Naive B cell (primary cell): ENCODE results near the gene CD209. TPM values are rescaled to one million over a fixed set of nuclear protein-coding genes. Genes with fewer than 3 reads are reported as not detected.
A peak's percentile ranks its signal among the peaks of the same experiment; 100 is the strongest.
"Not testable (repeated sequence)": the region's sequence is repeated elsewhere in the genome, so short reads cannot be mapped to it uniquely, and the experiment has no call there.

ENCODE experiments used
- ATAC-seq, 2 donors: fragments of 150-1000 bp; cut with Tn5 transposase; 2 replicates each; pipeline ENCODE4 v1.10.0; 2021; ENCODE audit warnings: low read depth in 2 of 2, mild to moderate bottlenecking in 2 of 2, moderate library complexity in 2 of 2
- DNase-seq: peaks from one replicate; pipeline ENCODE4 v3.0.0; 2022
- H3K27ac Mint-ChIP-seq, 6 donors: one replicate each; pipeline ENCODE4 v1.8.0; 2020 to 2022; ENCODE audit warnings: mild to moderate bottlenecking in 6 of 6, mixed read lengths in 6 of 6, moderate library complexity in 5 of 6, inconsistent platforms in 2 of 6
- H3K27me3 Mint-ChIP-seq, 3 donors: one replicate each; pipeline ENCODE4 v1.8.0; 2021 to 2022; ENCODE audit warnings: mixed read lengths in 3 of 3, mild to moderate bottlenecking in 1 of 3
- H3K36me3 Mint-ChIP-seq, 2 donors: one replicate each; pipeline ENCODE4 v1.8.0; 2020 to 2022; ENCODE audit warnings: mixed read lengths in 2 of 2, inconsistent platforms in 1 of 2, mild to moderate bottlenecking in 1 of 2
- H3K4me1 Mint-ChIP-seq, 3 donors: one replicate each; pipeline ENCODE4 v1.8.0; 2020 to 2022; ENCODE audit warnings: mixed read lengths in 3 of 3, inconsistent platforms in 1 of 3, mild to moderate bottlenecking in 1 of 3, moderate library complexity in 1 of 3
- H3K4me3 Mint-ChIP-seq, 8 donors: one replicate each; pipeline ENCODE4 v1.8.0; 2020 to 2022; ENCODE audit warnings: mild to moderate bottlenecking in 8 of 8, mixed read lengths in 8 of 8, moderate library complexity in 8 of 8, inconsistent platforms in 2 of 8
- H3K9me3 Mint-ChIP-seq, 7 donors: one replicate each; pipeline ENCODE4 v1.8.0; 2020 to 2022; ENCODE audit warnings: mixed read lengths in 7 of 7, mild to moderate bottlenecking in 5 of 7, inconsistent platforms in 2 of 7, moderate library complexity in 1 of 7
- polyA plus RNA-seq, 6 donors: library from polyadenylated mRNA; unstranded; fragments of 300-500 nt; fragmentation: Illumina TruSeq; gene quantifications; one replicate each; pipeline ENCODE4 v1.2.3, GENCODE V29; 2021; ENCODE audit warnings: low read depth in 6 of 6

CD209 gene
- polyA plus RNA-seq, 6 donors from 2014 or later, result not detected

- no peak for ATAC-seq
- H3K27me3 Mint-ChIP-seq, result peaks cover 4 to 22% (median 8%) of the 10 kb centered on the region in 3 donors
- H3K4me3 Mint-ChIP-seq, result peak overlapping the region in 1 of 8 donors; percentile 70
- H3K4me1 Mint-ChIP-seq, result peaks cover 11 to 26% (median 18%) of the 10 kb centered on the region in 3 donors
- H3K36me3 Mint-ChIP-seq, result peaks cover 0 to 10% of the 10 kb centered on the region in 2 donors
- DNase-seq, result no peak
- H3K27ac Mint-ChIP-seq, result peak overlapping the region in 2 of 6 donors; percentile 42 to 65
- H3K9me3 Mint-ChIP-seq, result peaks cover 0 to 15% (median 11%) of the 10 kb centered on the region in 7 donors
Observed at GRCh38 chr19:7763696-7764095, 16.4 kb upstream of the CD209 start.

GRCh38 chr19:7762719-7763293 lies 15.5 kb upstream of the CD209 start, which contains the start of gene CLEC4M:
CLEC4M (plus strand) TSS chr19:7763243; CDS start chr19:7763267, 24 bp downstream.
- ATAC-seq (no peak), DNase-seq (no peak)
- Mint-ChIP-seq H3K4me1 (peaks cover 11 to 26% (median 18%) of the 10 kb centered on the region in 3 donors), H3K4me3 (peak within 1 kb of the TSS in 6 of 8 donors; percentile 27 to 71 (median 41)), H3K36me3 (peaks cover 0 to 10% of the 10 kb centered on the region in 2 donors), H3K27me3 (peaks cover 3 to 20% (median 8%) of the 10 kb centered on the region in 3 donors), H3K27ac (peak within 1 kb of the TSS in 3 of 6 donors; percentile 42 to 88 (median 65)), H3K9me3 (peaks cover 0 to 21% (median 17%) of the 10 kb centered on the region in 7 donors)

- ATAC-seq (no peak), DNase-seq (no peak)
- Mint-ChIP-seq H3K4me1 (peaks cover 15 to 22% (median 17%) of the 10 kb centered on the region in 3 donors), H3K4me3 (no peak overlapping the region), H3K9me3 (peaks cover 8 to 58% (median 49%) of the 10 kb centered on the region in 7 donors), H3K27me3 (peaks cover 0 to 7% (median 0%) of the 10 kb centered on the region in 3 donors), H3K27ac (peak overlapping the region in 2 of 6 donors; percentile 87 to 88), H3K36me3 (peaks cover 5 to 40% of the 10 kb centered on the region in 2 donors)
Observed at GRCh38 chr19:7759156-7759555, 11.8 kb upstream of the CD209 start.

GRCh38 chr19:7757358-7757757 lies 10.0 kb upstream of the CD209 start:
- Mint-ChIP-seq H3K4me1 (peaks cover 5 to 13% (median 13%) of the 10 kb centered on the region in 3 donors), H3K27ac (peak overlapping the region in 1 of 6 donors; percentile 58), H3K36me3 (peaks cover 5 to 40% of the 10 kb centered on the region in 2 donors), H3K4me3 (peak overlapping the region in 1 of 8 donors; percentile 6), H3K9me3 (peaks cover 8 to 64% (median 49%) of the 10 kb centered on the region in 7 donors), H3K27me3 (peaks cover 0 to 4% (median 0%) of the 10 kb centered on the region in 3 donors)
- ATAC-seq (no peak), DNase-seq (no peak)

- H3K27ac Mint-ChIP-seq, result peak overlapping the region in 2 of 6 donors; percentile 5 to 49
- no peaks in the 10 kb centered on the region for H3K27me3 Mint-ChIP-seq
- H3K36me3 Mint-ChIP-seq, result peaks cover 5 to 44% of the 10 kb centered on the region in 2 donors
- H3K4me1 Mint-ChIP-seq, result peaks cover 11 to 24% (median 23%) of the 10 kb centered on the region in 3 donors
- no peak overlapping the region for H3K4me3 Mint-ChIP-seq
- ATAC-seq, result no peak
- DNase-seq, result no peak
- H3K9me3 Mint-ChIP-seq, result peaks cover 8 to 66% (median 51%) of the 10 kb centered on the region in 7 donors
Observed at GRCh38 chr19:7756258-7756657, 8.9 kb upstream of the CD209 start.

- Mint-ChIP-seq H3K27ac (peak overlapping the region; percentile 31 to 99 (median 98)), H3K9me3 (peaks cover 11 to 45% (median 24%) of the 10 kb centered on the region in 7 donors), H3K4me3 (peak overlapping the region; percentile 5 to 71 (median 50)), H3K4me1 (peaks cover 43 to 62% (median 52%) of the 10 kb centered on the region in 3 donors), H3K36me3 (peaks cover 4 to 44% of the 10 kb centered on the region in 2 donors), H3K27me3 (peaks cover 8 to 14% (median 14%) of the 10 kb centered on the region in 3 donors)
- DNase-seq, result peak; percentile 82
- ATAC-seq, result peak; percentile 96 to 98
Observed at GRCh38 chr19:7751157-7751783, 3.9 kb upstream of the CD209 start.

- H3K27me3 Mint-ChIP-seq, result peaks cover 8 to 14% (median 14%) of the 10 kb centered on the region in 3 donors
- H3K27ac Mint-ChIP-seq, result peak overlapping the region in 3 of 6 donors; percentile 38 to 70 (median 51)
- peak in 1 of 2 donors; percentile 15 for ATAC-seq
- peaks cover 59 to 73% (median 59%) of the 10 kb centered on the region in 3 donors for H3K4me1 Mint-ChIP-seq
- H3K36me3 Mint-ChIP-seq, result peaks cover 0 to 23% of the 10 kb centered on the region in 2 donors
- DNase-seq, result peak; percentile 18
- peaks cover 1 to 26% (median 11%) of the 10 kb centered on the region in 7 donors for H3K9me3 Mint-ChIP-seq
- H3K4me3 Mint-ChIP-seq, result no peak overlapping the region
Observed at GRCh38 chr19:7748756-7749155, 1.4 kb upstream of the CD209 start.

GRCh38 chr19:7748171-7748570 lies 837 bp upstream of the CD209 start:
- H3K27me3 Mint-ChIP-seq, result peaks cover 8 to 14% (median 14%) of the 10 kb centered on the region in 3 donors
- DNase-seq (no peak), ATAC-seq (no peak)
- H3K27ac Mint-ChIP-seq, result peak overlapping the region in 3 of 6 donors; percentile 63 to 84 (median 69)
- peaks cover 0 to 23% of the 10 kb centered on the region in 2 donors for H3K36me3 Mint-ChIP-seq
- H3K4me3 Mint-ChIP-seq, result peak overlapping the region in 1 of 8 donors; percentile 12
- H3K4me1 Mint-ChIP-seq, result peaks cover 61 to 74% (median 62%) of the 10 kb centered on the region in 3 donors
- peaks cover 1 to 21% (median 10%) of the 10 kb centered on the region in 7 donors for H3K9me3 Mint-ChIP-seq

- H3K4me3 Mint-ChIP-seq, ATAC-seq, H3K27ac Mint-ChIP-seq, DNase-seq: not testable (repeated sequence)
- Mint-ChIP-seq H3K9me3 (peaks cover 1 to 15% (median 6%) of the 10 kb centered on the region in 7 donors), H3K36me3 (peaks cover 0 to 20% of the 10 kb centered on the region in 2 donors), H3K4me1 (peaks cover 61 to 65% (median 62%) of the 10 kb centered on the region in 3 donors), H3K27me3 (peaks cover 8 to 14% (median 14%) of the 10 kb centered on the region in 3 donors)
Observed at GRCh38 chr19:7746306-7746705, 1.0 kb downstream of the CD209 start.

- peaks cover 15 to 23% (median 21%) of the 10 kb centered on the region in 3 donors for H3K27me3 Mint-ChIP-seq
- H3K27ac Mint-ChIP-seq, result peak overlapping the region in 1 of 6 donors; percentile 71
- no peak for DNase-seq
- H3K4me3 Mint-ChIP-seq, result peak overlapping the region in 4 of 8 donors; percentile 27 to 80 (median 54)
- peaks cover 53 to 60% (median 58%) of the 10 kb centered on the region in 3 donors for H3K4me1 Mint-ChIP-seq
- ATAC-seq, result no peak
- peaks cover 0 to 8% (median 2%) of the 10 kb centered on the region in 7 donors for H3K9me3 Mint-ChIP-seq
- peaks cover 0 to 9% of the 10 kb centered on the region in 2 donors for H3K36me3 Mint-ChIP-seq
Observed at GRCh38 chr19:7744871-7745650, 2.3 kb downstream of the CD209 start.

- peak overlapping the region in 1 of 8 donors; percentile 77 for H3K4me3 Mint-ChIP-seq
- ATAC-seq (peak in 1 of 2 donors; percentile 35), DNase-seq (no peak)
Observed at GRCh38 chr19:7744199-7744786, 3.0 kb downstream of the CD209 start.

GRCh38 chr19:7743425-7743841 lies 3.9 kb downstream of the CD209 start:
- peaks cover 0 to 8% (median 1%) of the 10 kb centered on the region in 7 donors for H3K9me3 Mint-ChIP-seq
- H3K4me3 Mint-ChIP-seq, result peak overlapping the region in 2 of 8 donors; percentile 26 to 44

More at GRCh38 chr19:7744199-7744786, 3.0 kb downstream of the CD209 start:
- peaks cover 0 to 8% (median 1%) of the 10 kb centered on the region in 7 donors for H3K9me3 Mint-ChIP-seq
- H3K36me3 Mint-ChIP-seq, result peaks cover 0 to 7% of the 10 kb centered on the region in 2 donors
- peak overlapping the region in 3 of 6 donors; percentile 42 to 92 (median 71) for H3K27ac Mint-ChIP-seq
- peaks cover 15 to 23% (median 21%) of the 10 kb centered on the region in 3 donors for H3K27me3 Mint-ChIP-seq
- H3K4me1 Mint-ChIP-seq, result peaks cover 53 to 61% (median 56%) of the 10 kb centered on the region in 3 donors

More at GRCh38 chr19:7743425-7743841, 3.9 kb downstream of the CD209 start:
- ATAC-seq, result peak; percentile 69 to 80
- no peak for DNase-seq
- Mint-ChIP-seq H3K36me3 (peaks cover 0 to 7% of the 10 kb centered on the region in 2 donors), H3K27ac (peak overlapping the region in 3 of 6 donors; percentile 59 to 75 (median 65)), H3K27me3 (peaks cover 15 to 26% (median 23%) of the 10 kb centered on the region in 3 donors), H3K4me1 (peaks cover 53 to 69% (median 53%) of the 10 kb centered on the region in 3 donors)
